OCI-LY7 (cell line): ENCODE data around the gene TMTC1. TPM values are rescaled to one million over a fixed set of nuclear protein-coding genes. Genes with fewer than 3 reads are reported as not detected.

Experiments
- BruUV-seq: library from RNA; stranded (reverse); fragments of 400-500 nt; replicated peaks from 2 replicates; lab custom pipeline; 2021; lab: Mats Ljungman, UMichigan
- CTCF ChIA-PET: fragments of 300-600 bp; sonication (Branson Sonifier 250); formaldehyde crosslinking; loops from one replicate; lab custom pipeline; 2022; ENCODE audit warnings: antibody characterized with exemption; ENCODE audit not compliant: unreplicated experiment; lab: Charles Lee
- POLR2A ChIA-PET: fragments of 300-600 bp; sonication (Branson Sonifier 250); formaldehyde crosslinking; loops from one replicate; lab custom pipeline; 2022; ENCODE audit warnings: antibody characterized with exemption; lab: Charles Lee
- DNase-seq: peaks from one replicate; pipeline ENCODE4 v3.0.0-alpha.2; 2015; ENCODE audit warnings: low spot score
- H2AFZ ChIP-seq: fragments of 200-600 bp; sonication (generic), shearing (Covaris generic); 2 replicates; pipeline ENCODE4 v1.6.1; 2014; ENCODE audit warnings: mild to moderate bottlenecking, antibody characterized with exemption, low read length, moderate library complexity
- H3K27ac ChIP-seq: fragments of 200-600 bp; sonication (generic); 2 replicates; pipeline ENCODE4 v1.5.1; 2014; ENCODE audit warnings: mixed run types, low read depth, mild to moderate bottlenecking, moderate library complexity, low read length, inconsistent platforms; ENCODE audit not compliant: poor library complexity, severe bottlenecking
- H3K36me3 ChIP-seq: fragments of 200-600 bp; sonication (generic); 2 replicates; pipeline ENCODE4 v1.6.1; 2014; ENCODE audit warnings: mild to moderate bottlenecking, antibody characterized with exemption, low read length, moderate library complexity, mixed read lengths; ENCODE audit not compliant: insufficient read depth
- H3K4me1 ChIP-seq: fragments of 200-600 bp; sonication (generic); 2 replicates; pipeline ENCODE4 v1.5.1; 2014; ENCODE audit warnings: mild to moderate bottlenecking, low read length; ENCODE audit not compliant: insufficient read depth, poor library complexity, severe bottlenecking
- H3K4me2 ChIP-seq: fragments of 200-600 bp; sonication (generic); 2 replicates; pipeline ENCODE4 v1.6.1; 2014; ENCODE audit warnings: mild to moderate bottlenecking, low read length
- H3K4me3 ChIP-seq: fragments of 200-600 bp; sonication (generic); 2 replicates; pipeline ENCODE4 v1.5.1; 2014; ENCODE audit warnings: mild to moderate bottlenecking, low read depth, low read length; ENCODE audit not compliant: poor library complexity, severe bottlenecking
- H3K79me2 ChIP-seq: fragments of 200-600 bp; sonication (generic); 2 replicates; pipeline ENCODE4 v1.6.1; 2016; ENCODE audit warnings: low read depth, mild to moderate bottlenecking, low read length, moderate library complexity, mixed read lengths; ENCODE audit not compliant: insufficient read depth
- H3K9me2 ChIP-seq: fragments of 200-600 bp; sonication (generic); 2 replicates; pipeline ENCODE4 v1.6.1; 2016; ENCODE audit warnings: mild to moderate bottlenecking, low read length, mixed read lengths; ENCODE audit not compliant: insufficient read depth
- H3K9me3 ChIP-seq: fragments of 200-600 bp; sonication (generic); 2 replicates; pipeline ENCODE4 v1.6.1; 2014; ENCODE audit warnings: mild to moderate bottlenecking, mixed run types, low read length, mixed read lengths
- H4K20me1 ChIP-seq: fragments of 200-600 bp; sonication (generic); 2 replicates; pipeline ENCODE4 v1.6.1; 2014; ENCODE audit warnings: mild to moderate bottlenecking, antibody characterized with exemption, low read length, moderate library complexity, mixed read lengths; ENCODE audit not compliant: insufficient read depth
- CTCF ChIP-seq: fragments of 200-600 bp; sonication (generic); conservative IDR thresholded peaks from 2 replicates; pipeline ENCODE4 v1.5.1; 2014; ENCODE audit warnings: mild to moderate bottlenecking, antibody characterized with exemption, low read length, moderate library complexity, mixed read lengths
- EZH2phosphoT487 ChIP-seq: fragments of 200-600 bp; sonication (generic); IDR thresholded peaks from 2 replicates; pipeline ENCODE4 v1.6.1; 2018; ENCODE audit warnings: low read depth, borderline replicate concordance, mild to moderate bottlenecking, mixed run types, antibody characterized with exemption, low read length, moderate library complexity, mixed read lengths
- intact Hi-C: fragments of 100-400 bp; cut with micrococcal nuclease; formaldehyde crosslinking; loops from one replicate; pipeline ENCODE4 v1.10.0; 2022; ENCODE audit not compliant: unreplicated experiment
- total RNA-seq, 2 experiments: library from RNA; depleted of rRNA in 1 of 2; stranded (reverse); fragments of >200 nt in 1 of 2; shearing (Covaris generic) in 1 of 2; gene quantifications; 2 replicates each; pipeline ENCODE4 v1.2.3, GENCODE V29; 2014 to 2022

Gene TMTC1
- total RNA-seq, 2 experiments from 2014 or later: not detected

GRCh38 chr12:29756741-29757390 is 26.9 kb downstream of the TMTC1 start:
- Histone ChIP-seq H3K4me1 (no peaks in the 10 kb centered on the region), H3K4me3 (no peak overlapping the region), H3K4me2 (no peak overlapping the region), H3K9me2 (no peaks in the 10 kb centered on the region), H4K20me1 (no peaks in the 10 kb centered on the region), H3K9me3 (no peaks in the 10 kb centered on the region), H3K27ac (no peak overlapping the region), H2AFZ (no peak overlapping the region), H3K79me2 (no peaks in the 10 kb centered on the region), H3K36me3 (no peaks in the 10 kb centered on the region)
- no peak for DNase-seq
- ChIA-PET CTCF (no interaction called here), POLR2A (no interaction called here)
- intact Hi-C loops: no loop called here
- TF ChIP-seq EZH2phosphoT487: no peak
- no peak for TF ChIP-seq CTCF
- no TSS peak for BruUV-seq

GRCh38 chr12:29754235-29755189 is 29.2 kb downstream of the TMTC1 start:
- H3K4me3 ChIP-seq: no peak overlapping the region
- H3K79me2 ChIP-seq: no peaks in the 10 kb centered on the region
- no peak overlapping the region for H3K4me2 ChIP-seq
- TF ChIP-seq CTCF (no peak), EZH2phosphoT487 (no peak)
- no peak overlapping the region for H3K27ac ChIP-seq
- no peaks in the 10 kb centered on the region for H3K9me3 ChIP-seq
- H3K4me1 ChIP-seq: no peaks in the 10 kb centered on the region
- CTCF ChIA-PET: no interaction called here
- intact Hi-C loops: no loop called here
- no peaks in the 10 kb centered on the region for H3K36me3 ChIP-seq
- no peaks in the 10 kb centered on the region for H3K9me2 ChIP-seq
- no peaks in the 10 kb centered on the region for H4K20me1 ChIP-seq
- POLR2A ChIA-PET: interaction anchor here (0.7 kb wide), 1 partner anchor 774 kb away, joined by 4 read pairs; no protein-coding TSS in a partner anchor
- no TSS peak for BruUV-seq
- no peak overlapping the region for H2AFZ ChIP-seq
- no peak for DNase-seq
